Adrenal gland (tissue), 5 donors: ENCODE results near the gene ZNF616.

ENCODE experiments used
- CTCF ChIP-seq, 6 experiments: fragments of 450-650 bp in 4 of 6; fragments of 200-600 bp in 2 of 6; sonication (generic) in 1 of 6; IDR thresholded peaks; 1 replicate in 5 of 6; 2 replicates in 1 of 6; pipeline versions ENCODE4 v1.5.1 to v1.8.0; 2016 to 2021; ENCODE audit warnings: antibody characterized with exemption in 6 of 6, mild to moderate bottlenecking in 2 of 6, moderate library complexity in 1 of 6
- POLR2A ChIP-seq, 2 donors: fragments of 450-650 bp; IDR thresholded peaks; one replicate each; pipeline ENCODE4 v1.6.1; 2017; ENCODE audit warnings: antibody characterized with exemption in 2 of 2, mild to moderate bottlenecking in 2 of 2, moderate library complexity in 1 of 2
- donor health status: DM: no; HTN: no; CAD: no.

GRCh38 chr19:52170304-52170703, 30.6 kb upstream of the ZNF616 start:
- no peak for TF ChIP-seq CTCF (IDR thresholded peaks at IDR 0.05)
- peak in 1 of 2 donors; percentile 16 for TF ChIP-seq POLR2A (IDR thresholded peaks at IDR 0.05)
